GM12872 (cell line): Measurements from ENCODE around the gene SPRED1.

Experiments
- TF ChIP-seq, protein P1 (sequence below): IDR thresholded peaks from 3 replicates; pipeline ENCODE4 v1.5.1; 2011; ENCODE audit warnings: low read depth, mild to moderate bottlenecking, low read length, moderate library complexity; ENCODE audit not compliant: insufficient read depth

Gene SPRED1

DNA sequence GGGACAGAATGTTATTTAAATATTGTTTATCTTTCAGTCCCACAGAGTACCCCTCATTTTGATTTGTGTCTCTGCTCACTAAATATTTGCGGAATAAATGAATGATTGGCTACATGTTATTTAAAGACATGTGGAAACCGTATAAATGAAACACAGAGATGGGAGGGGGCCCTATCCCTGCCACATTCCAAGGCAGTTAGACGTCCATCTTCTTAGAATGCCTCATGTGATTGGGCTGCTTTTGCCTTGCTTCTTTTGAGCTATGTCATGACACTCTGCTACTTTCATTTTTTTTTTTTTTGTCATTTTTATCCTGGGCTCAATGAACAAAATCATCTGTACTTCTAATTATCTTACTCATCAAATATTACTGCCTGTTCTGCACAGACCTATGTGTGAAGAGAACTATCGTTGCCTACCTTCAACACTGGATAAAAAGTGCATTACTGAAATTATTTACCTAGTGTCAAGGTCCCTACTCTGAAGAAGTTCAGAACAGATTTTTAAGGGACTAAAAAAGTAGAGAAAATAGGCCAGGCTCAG, 117.4 kb downstream of the SPRED1 start:
- TF ChIP-seq, protein P1, sequence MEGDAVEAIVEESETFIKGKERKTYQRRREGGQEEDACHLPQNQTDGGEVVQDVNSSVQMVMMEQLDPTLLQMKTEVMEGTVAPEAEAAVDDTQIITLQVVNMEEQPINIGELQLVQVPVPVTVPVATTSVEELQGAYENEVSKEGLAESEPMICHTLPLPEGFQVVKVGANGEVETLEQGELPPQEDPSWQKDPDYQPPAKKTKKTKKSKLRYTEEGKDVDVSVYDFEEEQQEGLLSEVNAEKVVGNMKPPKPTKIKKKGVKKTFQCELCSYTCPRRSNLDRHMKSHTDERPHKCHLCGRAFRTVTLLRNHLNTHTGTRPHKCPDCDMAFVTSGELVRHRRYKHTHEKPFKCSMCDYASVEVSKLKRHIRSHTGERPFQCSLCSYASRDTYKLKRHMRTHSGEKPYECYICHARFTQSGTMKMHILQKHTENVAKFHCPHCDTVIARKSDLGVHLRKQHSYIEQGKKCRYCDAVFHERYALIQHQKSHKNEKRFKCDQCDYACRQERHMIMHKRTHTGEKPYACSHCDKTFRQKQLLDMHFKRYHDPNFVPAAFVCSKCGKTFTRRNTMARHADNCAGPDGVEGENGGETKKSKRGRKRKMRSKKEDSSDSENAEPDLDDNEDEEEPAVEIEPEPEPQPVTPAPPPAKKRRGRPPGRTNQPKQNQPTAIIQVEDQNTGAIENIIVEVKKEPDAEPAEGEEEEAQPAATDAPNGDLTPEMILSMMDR, result no peak

DNA sequence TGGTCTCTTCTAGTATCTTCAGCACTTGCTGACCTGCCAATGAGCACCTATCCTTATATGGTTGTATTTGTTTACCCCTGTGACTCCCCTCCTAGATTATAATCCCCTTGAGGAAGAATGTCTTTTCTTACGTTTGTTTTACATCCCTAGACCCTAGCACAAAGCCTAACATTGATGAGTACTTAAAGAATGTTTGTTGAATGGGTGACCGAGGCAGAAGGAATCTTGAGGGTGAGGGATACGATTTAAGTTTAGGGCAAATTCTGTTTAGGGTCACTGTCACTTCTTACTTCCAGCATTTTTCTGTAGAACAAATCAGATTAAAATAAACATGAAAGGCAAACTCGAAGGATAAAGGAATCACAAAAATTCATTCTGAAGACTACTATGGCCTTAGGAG, 120.4 kb downstream of the SPRED1 start:
- TF ChIP-seq, protein P1, result no peak

DNA sequence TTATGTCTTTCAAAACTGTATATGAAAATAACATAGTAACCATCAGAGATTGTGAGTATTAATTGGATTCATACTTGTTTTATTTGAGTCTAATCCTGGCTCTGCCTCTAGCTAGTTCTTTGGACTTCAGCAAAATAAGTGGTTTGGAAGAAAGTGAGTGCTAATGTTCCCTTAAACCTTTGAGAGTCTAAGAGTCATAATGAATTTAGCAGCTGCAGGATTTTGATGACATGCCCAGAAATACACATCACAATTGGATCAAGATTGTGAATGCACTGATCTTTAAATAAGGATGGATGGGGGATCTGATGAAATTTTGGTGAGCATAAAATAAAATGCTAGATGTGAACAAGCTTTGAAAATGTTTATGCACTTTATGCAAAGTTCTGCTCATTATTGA, 121.4 kb downstream of the SPRED1 start:
- TF ChIP-seq, protein P1, result no peak

DNA sequence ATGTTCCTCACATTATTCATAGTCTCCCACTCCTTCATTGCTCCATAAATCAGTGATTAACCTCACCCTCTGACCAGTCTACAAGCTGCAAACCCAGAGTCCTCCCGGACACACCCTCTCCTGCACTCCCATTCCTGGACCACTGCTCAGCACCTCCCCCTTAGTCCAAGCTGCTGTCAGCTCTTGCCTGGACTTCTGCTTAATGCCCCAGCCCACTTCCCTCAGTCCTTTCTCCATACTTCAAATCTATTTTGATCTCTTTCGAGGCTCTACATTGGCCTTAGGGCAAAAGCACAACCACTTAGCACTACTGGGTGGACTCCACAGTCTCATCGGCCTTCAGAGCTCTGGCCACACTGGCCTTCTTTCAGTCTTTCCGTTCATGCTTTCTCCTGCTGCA, 121.9 kb downstream of the SPRED1 start:
- TF ChIP-seq, protein P1, result no peak

DNA sequence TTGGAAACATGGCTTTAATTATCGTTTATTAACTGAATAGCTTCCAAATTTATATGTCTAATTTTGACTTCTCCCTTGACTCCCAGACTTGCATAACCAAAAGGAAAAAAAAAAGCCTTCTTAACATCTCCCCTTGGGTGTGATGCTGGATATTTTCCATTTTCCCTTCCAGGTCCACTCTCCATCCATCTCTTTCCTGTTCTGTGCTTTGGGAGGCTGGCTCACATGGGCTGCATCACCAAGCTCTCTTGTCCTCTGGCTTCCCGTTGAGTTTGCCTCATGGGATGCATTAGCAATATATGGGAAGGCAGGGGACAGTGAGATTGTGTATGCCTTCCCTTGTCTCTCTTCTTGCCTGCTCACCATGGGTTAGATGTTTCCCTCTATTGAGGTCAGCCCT, 123.4 kb downstream of the SPRED1 start:
- TF ChIP-seq, protein P1, result no peak

DNA sequence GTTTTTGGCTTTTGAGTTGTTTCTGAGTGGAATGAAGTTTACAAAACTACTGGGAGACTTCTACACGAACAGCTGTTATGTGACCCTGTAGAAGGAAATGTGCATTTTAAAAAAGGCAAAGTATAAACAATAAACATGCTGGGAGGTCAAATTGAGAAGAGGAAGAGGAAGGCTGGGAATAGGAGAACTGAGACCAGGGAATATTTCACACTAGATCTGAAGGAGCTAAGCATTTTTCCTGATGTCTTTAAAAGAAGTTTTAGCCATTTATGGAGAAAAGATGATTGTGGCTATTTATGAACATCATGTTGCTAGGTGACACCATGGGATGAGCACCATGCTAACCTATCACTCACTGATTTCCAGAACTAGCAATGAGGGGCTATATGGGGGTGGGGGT, 125.0 kb downstream of the SPRED1 start:
- TF ChIP-seq, protein P1, result no peak

DNA sequence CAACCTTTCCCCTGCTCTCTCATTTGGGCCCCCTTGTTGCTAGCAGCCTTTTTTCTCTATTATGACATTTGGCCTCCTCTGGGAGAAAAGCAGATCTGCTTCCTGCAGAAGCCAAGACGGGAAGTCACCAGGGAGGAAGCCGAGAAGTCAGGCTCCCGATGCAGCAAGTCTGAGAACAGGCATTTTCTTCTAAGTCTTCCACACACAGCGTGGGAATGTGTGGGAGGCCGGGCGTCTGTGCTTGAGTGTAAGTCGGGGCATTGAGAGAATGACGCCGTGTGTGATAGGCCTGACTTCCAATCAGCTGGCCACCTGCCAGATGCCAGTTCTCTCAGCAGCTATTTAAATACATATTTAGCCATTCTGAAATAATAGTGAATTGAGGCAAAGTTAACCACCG, 125.5 kb downstream of the SPRED1 start:
- TF ChIP-seq, protein P1, result no peak
